Measurements from ENCODE around the gene CTU1.

The CTU1 gene

GRCh38 chr19:51124729-51125128 is 16.5 kb upstream of the CTU1 start, which contains the start of gene SIGLEC9:
TSS of gene SIGLEC9 (plus strand) at chr19:51124906. CDS start at chr19:51124975, 69 bp downstream.
- no peak for TF ChIP-seq CTCF (IDR thresholded peaks at IDR 0.05; ENCODE audit: control insufficient read depth, extremely low read depth, insufficient read depth)
- DNase-seq (ENCODE audit: low read depth), result no peak
- H3K4me3 ChIP-seq (ENCODE audit: low read depth, low read length), result no peak within 1 kb of the TSS

GRCh38 chr19:51124216-51124615 is 16.0 kb upstream of the CTU1 start:
- no peak for DNase-seq (ENCODE audit: low read depth)
- no peak overlapping the region for H3K4me3 ChIP-seq (ENCODE audit: low read depth, low read length)
- TF ChIP-seq CTCF (IDR thresholded peaks at IDR 0.05; ENCODE audit: control insufficient read depth, extremely low read depth, insufficient read depth), result no peak

GRCh38 chr19:51123802-51124201 is 15.6 kb upstream of the CTU1 start:
- no peak for TF ChIP-seq CTCF (IDR thresholded peaks at IDR 0.05; ENCODE audit: control insufficient read depth, extremely low read depth, insufficient read depth)
- DNase-seq (ENCODE audit: low read depth), result no peak
- H3K4me3 ChIP-seq (ENCODE audit: low read depth, low read length), result no peak overlapping the region

- H3K4me3 ChIP-seq (ENCODE audit: low read depth, low read length), result no peak overlapping the region
- no peak for DNase-seq (ENCODE audit: low read depth)
- TF ChIP-seq CTCF (IDR thresholded peaks at IDR 0.05; ENCODE audit: control insufficient read depth, extremely low read depth, insufficient read depth), result no peak
These were observed 15.2 kb upstream of the CTU1 start for GRCh38 chr19:51123381-51123800.

- no peak for DNase-seq (ENCODE audit: low read depth)
- no peak overlapping the region for H3K4me3 ChIP-seq (ENCODE audit: low read depth, low read length)
These were observed 14.1 kb upstream of the CTU1 start for GRCh38 chr19:51122112-51122981.

GRCh38 chr19:51121257-51121656 is 13.0 kb upstream of the CTU1 start:
- TF ChIP-seq CTCF (IDR thresholded peaks at IDR 0.05; ENCODE audit: control insufficient read depth, extremely low read depth, insufficient read depth), result no peak
- no peak overlapping the region for H3K4me3 ChIP-seq (ENCODE audit: low read depth, low read length)
- no peak for DNase-seq (ENCODE audit: low read depth)

More at GRCh38 chr19:51122112-51122981, 14.1 kb upstream of the CTU1 start:
- no peak for TF ChIP-seq CTCF (IDR thresholded peaks at IDR 0.05; ENCODE audit: control insufficient read depth, extremely low read depth, insufficient read depth)
